Renal cortical epithelial cell (primary cell): ENCODE measurements around the gene LYRM1. TPM values are rescaled to one million over a fixed set of nuclear protein-coding genes. Genes with fewer than 3 reads are reported as not detected.
"Not testable (repeated sequence)": the region's sequence is repeated elsewhere in the genome, so short reads cannot be mapped to it uniquely, and the experiment has no call there.

Experiments
- DNase-seq: peaks from one replicate; pipeline ENCODE4 v3.0.0-alpha.2; 2011; ENCODE audit warnings: low read depth
- total RNA-seq: library from RNA; depleted of rRNA; stranded (reverse); fragments of >200 nt; gene quantifications from 2 replicates; pipeline ENCODE4 v1.2.3, GENCODE V29; 2014

Gene LYRM1
- total RNA-seq, 1 donor from 2014 or later = 70.7 TPM

DNA sequence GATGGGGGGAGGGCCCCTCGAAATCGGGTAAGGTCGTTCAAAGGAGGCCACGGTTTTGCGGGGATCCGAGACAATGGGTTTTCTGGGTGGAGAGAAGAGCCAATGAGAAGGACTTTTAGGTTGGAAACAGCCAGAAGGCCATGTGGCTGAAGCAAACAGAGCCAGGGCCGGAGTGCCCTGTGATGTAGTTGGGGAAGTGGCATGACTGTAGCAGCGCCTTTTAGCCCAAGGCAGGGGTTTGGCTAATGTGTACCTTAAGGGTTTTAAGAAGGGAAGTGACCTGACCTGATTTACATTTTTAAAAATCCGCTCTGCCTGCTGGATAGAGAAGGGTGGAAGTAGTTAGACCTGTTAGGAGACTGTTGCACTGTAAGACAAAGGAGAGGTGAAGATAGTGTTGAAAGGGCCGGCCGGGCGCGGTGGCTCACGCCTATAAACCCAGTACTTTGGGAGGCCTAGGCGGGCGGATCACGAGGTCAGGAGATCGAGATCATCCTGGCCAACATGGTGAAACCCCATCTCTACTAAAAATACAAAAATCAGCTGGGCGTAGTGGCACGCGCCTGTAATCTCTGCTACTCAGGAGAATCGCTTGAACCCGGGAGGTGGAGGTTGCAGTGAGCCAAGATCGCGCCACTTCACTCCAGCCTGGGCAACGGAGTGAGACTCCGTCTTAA lies 1.0 kb downstream of the LYRM1 start:
- DNase-seq = peak; percentile 80

DNA sequence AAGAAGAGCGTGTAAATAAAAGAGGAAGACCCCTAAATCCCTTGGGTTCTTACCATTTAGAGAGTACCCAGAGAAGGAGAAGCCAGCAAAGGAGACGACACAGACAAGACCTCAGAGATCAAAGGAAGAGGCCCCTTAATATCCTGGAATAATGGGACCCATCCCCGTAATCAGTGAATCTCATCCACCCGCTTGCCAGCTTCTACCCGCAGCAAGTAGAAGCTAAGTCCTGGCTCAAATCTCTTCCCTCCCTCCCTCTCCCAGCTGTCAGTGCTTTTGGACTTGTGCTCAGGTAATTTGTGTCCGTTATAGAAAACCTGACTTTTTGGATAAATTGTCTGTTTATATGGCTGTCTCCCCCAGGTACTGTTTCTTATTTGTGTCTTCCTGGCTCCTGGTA lies 1.9 kb downstream of the LYRM1 start:
- DNase-seq = no peak

DNA sequence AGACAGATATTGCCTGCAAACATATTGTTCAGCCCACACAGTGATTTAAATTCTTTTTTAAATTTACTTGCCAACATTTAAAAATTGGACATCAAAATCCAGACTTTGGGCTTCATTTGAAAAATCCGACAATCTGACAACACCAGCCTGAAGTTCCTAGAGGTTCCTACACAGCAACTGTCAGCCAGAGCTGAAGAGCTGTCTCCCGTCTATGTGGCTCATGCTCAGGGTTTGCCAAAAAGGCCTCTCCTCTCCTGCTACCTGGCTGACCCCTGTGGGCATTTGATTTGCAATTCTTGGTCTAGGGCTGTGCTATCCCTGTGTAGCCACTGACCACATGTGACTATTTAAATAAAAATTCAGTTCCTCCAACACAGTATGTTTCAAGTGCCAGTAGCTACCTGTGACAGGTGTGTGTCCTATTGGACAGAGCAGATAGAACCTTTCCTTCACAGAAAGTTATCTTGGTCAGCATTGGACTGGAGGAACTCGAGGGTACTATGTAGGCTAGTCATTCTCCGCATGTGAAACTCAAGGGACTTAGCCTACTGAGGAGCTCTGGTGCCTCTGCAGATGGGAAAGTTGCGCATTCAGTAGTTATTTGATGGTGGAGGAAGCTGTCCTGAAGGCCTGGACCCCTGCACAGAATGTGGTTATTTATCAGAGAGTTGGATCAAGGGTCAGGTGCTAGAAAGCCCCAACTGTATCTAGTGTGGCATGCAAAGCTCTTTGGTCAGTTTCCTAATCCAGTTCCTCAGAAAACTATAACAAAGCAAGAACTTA lies 2.7 kb downstream of the LYRM1 start:
- no peak for DNase-seq

DNA sequence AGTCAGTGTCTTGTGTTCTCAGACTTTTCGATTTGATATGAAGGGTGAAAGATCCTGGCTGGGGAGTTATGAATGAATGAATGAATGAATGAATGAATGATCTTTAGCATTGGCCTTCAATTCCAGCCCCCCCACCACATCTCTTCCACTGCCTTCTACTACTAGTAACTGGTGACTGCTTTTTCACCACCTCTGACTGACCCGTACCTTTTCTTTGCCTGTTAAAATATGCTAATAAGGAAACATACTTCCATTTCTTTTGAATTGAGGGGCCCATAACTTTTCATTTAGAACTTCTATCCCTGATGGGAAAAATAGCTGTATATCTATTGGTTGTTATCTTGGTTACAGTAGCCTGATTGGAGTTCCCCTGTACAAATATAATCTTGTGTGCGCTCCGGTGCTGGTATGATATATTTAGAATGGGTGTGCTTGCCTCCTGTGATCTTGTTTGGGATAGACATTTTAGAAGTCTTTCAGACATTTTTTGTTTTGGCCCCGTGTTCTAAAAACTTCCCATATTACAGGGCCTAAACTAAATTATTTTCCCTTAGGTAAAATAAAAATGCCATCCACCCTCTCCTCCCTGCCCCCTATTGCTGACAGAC lies 3.4 kb downstream of the LYRM1 start:
- DNase-seq = no peak

DNA sequence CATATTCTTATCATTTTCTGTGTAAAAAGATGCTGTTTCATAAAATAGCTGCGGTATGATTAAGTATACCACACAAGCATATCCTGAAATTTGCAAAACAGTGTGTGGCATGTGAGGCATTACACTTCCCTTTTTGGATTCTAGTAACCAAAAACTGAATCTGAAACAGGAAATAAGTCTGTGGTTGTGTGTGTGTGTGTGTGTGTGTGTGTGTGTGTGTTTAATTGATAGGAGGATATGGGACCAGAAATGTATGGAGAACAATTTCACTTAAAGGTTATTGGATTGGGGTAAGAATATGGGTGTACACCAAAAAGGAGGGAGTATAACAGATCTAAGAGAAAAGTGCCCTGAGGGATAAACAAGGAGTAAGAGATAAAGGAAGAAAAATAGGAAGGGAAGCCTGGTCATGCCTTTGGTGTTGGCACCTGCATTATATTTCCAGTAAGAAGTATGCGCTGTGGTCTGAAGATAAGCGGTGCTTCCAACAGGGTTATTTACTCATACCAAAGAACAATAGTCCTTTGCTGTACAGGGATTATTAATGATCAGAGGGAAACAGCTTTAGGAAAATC lies 4.0 kb downstream of the LYRM1 start:
- peak; percentile 68 for DNase-seq

DNA sequence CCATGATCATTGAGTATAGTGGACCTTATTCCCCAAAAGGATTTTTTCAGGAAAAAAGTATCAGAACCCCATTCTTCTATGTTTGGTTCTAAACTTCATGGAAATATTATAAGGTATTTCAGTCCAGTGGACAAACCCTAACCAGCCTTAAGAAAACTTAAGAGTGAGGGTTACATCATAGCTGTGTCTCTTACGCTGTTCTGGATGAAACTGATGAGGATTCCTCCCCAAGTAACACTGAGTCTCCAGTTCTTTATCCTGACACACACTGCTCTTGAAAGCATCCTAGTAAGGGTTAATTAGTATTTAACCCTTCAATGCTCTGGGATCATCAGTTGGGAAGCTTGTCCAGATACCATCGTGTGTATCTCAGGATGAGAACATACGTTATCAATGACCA lies 5.0 kb downstream of the LYRM1 start:
- DNase-seq = no peak

DNA sequence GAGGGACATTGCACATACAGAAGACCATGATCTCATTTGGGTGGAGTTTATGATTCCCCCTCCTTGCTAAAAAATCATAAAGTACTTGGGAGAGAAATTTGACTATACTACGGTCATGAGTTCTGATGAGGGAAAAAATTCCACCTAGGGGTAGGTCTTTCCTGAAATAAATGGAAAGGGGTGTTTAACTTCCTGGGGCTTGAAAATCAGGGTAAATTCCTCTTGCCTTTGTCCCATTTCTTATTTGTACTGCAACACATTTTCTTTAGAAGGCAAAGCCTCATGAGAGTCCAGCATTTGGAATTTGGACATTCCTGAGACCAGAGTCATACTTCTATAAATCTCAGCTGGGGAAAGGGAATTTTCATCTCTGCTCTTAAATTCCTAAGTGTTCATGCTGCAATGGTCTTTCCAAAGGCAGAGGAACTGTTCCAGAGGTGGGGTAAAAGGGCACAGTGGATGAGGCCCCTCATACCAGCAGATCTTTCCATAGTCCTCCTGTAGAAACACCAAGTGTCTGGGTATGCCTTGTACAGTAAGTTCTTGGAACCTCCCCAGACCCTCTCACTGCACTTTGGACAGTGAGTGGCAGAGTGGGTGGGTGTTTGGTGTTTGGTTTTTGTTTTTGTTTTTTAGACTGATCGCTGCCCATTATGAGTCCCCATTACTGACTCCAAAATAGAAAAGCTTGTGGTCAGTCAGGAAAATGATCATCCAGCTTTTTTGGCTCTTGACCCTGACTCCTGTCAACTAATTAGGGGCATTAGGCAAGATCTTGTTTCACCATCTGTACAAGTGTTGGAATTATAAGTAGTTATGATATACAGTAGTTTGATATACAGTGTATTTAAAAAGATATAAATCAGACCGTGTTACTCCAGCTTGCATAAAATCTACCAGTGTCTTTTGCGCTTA lies 6.0 kb downstream of the LYRM1 start:
- DNase-seq = peak; percentile 90

DNA sequence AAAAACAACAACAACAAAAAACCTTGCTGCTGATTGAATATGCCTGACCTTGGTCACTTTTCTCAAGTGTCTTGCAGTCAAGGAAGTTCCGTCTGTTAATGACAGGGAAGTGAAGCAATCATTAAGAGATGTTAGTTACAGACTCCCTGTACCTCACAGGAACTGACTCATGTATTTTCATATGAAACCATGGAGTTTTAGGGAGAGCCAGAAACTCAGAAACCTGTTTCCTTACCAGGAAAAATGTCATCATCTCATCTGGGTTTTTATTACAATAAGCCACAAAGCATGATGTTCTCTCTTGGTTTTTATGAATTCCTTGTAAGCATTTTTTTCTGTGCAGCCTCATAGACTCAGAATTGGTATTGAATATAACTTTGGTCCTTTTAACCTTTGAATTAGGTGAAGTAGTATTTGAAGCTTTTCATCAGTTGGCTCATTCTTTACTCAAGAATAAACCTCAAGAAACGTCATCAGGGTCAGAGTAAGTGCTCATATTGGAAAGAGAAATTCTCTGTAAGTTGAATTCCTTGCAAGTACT lies 10.3 kb downstream of the LYRM1 start:
- DNase-seq = peak; percentile 94

DNA sequence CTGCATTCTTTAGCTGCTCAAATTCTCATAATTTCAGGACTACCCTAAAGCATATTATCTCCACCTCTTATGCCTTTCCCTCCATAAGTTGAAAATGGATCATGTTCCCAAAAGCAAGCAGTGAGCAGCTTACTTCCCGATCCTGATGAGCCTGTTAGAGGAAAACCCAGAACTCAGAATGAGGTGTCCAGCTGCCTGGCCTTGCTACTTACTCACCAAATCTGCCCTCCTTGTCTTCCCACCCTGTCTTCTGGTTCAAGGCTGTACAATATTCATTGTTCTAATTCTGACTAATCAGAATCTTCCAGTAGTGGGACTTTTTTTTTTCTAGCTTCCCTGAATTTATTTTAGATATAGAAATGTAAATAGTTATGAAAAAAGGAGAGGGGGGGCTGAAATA lies 10.8 kb downstream of the LYRM1 start:
- DNase-seq = peak; percentile 56

DNA sequence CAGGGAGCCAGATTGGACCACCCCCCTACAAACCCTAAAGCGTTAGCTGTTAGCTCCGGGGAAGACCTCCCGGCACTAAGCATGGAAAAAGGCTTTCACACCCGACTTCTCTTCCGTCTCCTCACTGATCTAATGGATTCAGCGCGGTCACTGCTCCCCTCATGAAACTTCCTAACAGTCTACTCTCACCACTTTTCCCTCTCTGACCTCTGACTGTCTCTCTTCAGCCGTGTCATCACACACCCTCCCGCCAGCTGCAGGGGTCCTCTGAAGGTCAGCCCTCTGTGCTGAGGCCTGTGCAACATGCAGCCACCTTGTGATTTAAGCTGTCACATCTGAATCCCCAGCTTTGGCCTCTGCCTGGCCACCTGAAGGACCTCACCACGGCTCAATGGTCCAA lies 15.7 kb downstream of the LYRM1 start:
- no peak for DNase-seq

DNA sequence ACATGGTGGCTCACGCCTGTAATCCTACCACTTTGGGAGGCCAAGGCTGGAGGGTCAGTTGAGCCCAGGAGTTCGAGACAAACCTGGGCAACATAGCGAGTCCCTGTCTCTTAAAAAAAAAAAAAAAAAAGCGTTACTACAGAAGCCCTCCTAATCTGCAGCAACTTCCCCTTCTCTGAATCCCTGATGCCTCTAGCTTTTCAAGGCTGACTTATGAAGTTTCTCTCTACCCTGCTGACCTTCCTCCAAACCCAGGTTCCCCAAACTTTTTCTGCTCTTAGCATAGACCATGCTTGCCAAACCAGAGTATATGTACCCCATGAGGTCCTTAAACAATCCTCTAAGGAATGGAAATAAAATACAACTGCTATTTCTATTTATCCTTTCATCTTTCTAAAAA lies 16.4 kb downstream of the LYRM1 start:
- no peak for DNase-seq

DNA sequence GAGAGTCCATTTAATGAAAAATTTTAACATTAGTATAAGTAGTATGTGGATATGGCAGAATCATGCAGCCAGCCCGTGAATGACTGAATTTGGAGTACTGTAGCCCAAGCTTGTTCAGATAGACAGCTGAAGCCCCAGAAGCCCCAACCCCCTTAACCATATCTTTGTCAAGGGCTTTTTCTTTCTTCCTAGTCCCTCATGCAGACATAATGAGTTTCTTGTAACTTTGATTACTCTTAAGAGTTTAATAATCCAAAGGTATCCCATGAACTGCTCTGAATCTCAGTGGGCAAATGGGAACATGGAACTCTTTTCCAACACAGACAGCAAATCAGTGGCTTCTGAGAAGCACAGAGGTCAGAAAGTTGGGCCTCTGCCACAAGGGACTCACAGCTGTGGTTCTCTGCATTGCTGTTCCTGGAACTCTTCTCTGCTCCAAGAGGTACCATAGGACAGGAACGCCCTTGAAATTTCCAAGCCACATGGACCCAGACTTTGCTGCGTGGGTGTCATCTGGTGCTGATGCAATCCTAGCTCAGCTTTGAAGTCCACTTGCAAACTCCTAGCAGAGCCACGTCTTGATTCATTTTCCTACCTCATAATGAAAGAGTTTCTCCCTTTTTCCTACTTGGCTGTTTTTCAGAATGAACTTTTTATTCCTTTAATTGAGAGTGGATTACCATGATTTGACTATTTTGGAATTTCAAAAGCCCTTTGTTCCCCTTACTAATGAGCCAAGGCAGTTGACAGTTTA lies 18.1 kb downstream of the LYRM1 start:
- peak; percentile 63 for DNase-seq

DNA sequence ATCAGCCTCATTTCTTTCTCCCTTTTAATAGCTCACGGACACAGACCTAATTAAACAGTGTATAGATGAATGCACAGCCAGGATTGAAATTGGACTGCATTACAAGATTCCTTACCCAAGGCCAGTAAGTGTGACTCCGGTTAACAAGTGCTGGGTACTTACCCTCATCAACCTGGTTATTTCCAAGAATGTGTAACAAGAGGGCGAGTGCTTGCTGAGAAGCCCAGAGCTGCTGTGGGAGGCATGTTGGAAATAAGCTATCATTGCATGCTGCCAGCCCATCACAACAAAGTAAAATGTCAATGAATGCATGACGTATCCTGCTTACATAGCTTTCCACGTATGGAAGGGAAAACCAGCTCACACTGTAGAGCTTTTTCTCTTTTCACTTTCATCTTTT lies 19.5 kb downstream of the LYRM1 start:
- no peak for DNase-seq

DNA sequence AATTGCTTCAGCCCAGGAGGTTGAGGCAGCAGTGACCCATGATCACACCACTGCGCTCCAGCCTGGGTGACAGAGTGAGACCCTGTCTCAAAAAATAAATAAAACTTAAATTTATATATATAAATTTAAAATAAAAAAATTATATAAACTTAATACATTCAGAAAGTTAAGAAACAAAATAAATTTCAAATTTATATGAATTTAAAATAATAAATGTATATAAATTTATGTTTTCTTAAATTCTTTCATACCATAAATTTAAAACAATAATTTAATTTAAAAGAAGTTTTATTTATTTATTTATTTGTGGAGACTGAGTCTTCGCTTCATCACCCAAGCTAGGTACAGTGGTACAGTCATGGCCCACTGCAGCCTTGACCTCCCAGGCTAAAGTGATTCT lies 20.2 kb downstream of the LYRM1 start:
- no peak for DNase-seq

DNA sequence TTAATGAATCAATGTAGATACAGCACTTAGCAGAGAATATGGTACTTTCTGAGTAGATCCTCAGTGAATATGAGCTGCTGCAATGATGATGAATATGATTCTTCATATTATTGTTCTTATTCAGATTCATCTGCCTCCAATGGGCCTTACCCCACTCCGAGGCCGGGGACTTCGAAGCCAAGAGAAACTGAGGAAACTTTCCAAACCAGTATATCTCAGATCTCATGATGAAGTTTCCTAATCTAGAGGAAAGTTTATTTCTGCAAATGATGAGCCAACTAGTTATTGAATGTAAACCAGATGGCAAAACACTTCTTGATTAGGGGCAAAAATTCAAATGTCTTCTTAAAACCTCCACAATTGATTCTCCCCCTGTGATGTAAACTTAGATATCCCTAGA lies 23.3 kb downstream of the LYRM1 start:
- DNase-seq = no peak

DNA sequence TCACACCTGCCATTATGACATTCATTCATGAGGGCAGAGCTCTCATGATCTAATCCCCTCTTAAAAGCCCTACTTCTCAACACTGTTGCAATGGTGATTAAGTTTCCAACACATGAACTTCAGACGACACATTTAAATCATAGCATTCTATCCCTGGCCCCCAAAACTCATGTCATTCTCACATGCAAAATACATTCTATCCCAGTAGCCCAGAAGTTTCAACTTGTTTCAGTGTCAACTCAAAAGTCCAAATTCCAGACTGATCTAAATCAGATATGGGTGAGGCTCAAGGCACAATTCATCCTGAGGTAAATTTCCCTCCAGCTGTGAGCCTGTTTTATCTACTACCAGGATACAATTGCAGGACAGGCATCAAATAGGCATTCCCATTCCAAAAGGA lies 25.2 kb downstream of the LYRM1 start:
- DNase-seq = no peak

DNA sequence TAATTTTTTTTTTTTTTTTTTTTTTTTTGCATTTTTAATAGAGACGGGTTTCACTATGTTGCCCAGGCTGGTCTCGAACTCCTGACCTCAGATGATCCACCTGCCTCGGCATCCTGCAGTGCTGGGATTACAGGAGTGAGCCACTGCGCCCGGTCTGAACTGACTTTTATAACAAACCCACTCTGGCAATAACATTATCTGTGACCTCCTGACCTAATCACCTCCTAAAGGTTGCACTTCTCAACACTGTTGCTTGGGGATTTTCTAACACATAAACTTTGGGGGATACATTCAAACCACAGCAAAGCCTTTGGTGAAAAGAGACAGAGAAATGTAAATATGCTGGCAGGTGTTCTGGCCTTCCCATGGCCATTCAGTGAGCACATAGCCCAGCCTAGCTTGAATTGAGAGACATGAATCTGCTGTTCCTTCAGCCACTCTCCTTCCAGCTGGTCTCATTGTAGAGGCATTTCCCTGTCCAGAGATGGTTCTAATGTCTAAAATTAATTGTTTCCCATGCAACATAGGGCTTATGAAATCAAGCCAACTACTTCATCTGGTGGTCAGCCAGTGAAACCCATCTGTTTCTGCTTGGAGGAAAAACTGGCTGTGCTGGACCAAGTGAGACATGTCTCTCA lies 28.3 kb downstream of the LYRM1 start:
- no peak for DNase-seq

DNA sequence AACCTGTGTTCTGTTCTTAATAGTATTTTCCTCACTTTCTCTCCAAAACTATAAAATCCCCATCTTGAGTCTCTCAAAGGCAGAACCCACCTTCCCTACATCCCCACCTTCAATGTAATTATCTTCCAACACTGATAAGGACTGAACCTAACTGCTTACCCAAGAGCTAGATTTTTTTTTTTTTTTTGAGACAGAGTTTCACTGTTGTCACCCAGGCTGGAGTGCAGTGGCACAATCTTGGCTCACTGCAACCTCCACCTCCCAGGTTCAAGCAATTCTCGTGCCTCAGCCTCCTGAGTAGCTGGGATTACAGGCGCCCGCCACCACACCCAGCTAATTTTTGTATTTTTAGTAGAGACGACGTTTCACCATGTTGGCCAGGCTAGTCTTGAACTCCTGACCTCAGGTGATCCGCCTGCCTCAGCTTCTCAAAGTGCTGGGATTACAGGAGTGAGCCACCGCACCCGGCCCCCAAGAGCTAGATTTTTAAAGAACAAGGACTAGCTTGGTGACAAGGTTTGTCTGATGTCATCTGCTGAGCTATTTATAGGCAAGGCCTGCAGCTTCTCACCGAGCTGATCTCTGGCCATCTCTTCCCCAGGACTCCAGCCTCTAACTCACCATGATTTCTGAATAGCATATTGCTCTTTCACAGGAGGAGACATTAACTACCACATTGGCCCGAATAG lies 29.2 kb downstream of the LYRM1 start:
- DNase-seq = not testable (repeated sequence)

DNA sequence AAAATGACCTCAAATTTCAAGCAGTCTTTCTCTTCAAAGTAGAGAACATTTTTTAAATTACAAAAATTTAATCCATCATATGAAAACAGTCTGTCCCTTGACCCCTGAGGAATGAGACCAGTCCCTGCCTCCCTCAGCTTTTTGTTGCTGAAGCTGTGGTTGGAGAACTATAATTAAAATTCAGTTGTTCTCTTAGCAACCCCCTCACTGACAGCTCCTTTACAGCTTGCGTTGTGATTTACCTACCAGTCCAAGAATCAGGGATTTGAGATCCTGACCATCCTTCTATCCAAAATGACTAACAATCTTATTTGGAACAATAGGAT lies 29.8 kb downstream of the LYRM1 start:
- DNase-seq = no peak
